Measurements from ENCODE around the gene PPARA.

DNA sequence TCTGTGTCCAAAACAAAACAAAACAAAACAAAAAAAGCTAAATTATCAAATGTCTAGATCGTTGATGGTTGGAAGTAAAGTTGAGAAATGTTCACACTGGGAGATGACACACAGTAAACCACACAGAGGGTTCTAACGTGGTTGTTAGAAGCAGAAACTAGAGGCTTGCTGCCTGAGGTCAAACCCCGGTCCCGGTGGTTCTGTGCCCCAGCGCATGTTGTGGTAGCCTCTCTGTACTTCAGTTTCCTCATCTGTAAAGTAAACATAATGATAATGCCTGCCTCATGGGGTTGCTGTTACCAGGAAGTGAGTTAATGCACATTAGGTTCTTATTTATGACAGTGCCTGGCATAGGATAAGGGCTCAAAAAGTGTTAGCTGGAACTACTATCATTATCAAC lies 33.4 kb downstream of the PPARA start:
- TF ChIP-seq, protein P1, sequence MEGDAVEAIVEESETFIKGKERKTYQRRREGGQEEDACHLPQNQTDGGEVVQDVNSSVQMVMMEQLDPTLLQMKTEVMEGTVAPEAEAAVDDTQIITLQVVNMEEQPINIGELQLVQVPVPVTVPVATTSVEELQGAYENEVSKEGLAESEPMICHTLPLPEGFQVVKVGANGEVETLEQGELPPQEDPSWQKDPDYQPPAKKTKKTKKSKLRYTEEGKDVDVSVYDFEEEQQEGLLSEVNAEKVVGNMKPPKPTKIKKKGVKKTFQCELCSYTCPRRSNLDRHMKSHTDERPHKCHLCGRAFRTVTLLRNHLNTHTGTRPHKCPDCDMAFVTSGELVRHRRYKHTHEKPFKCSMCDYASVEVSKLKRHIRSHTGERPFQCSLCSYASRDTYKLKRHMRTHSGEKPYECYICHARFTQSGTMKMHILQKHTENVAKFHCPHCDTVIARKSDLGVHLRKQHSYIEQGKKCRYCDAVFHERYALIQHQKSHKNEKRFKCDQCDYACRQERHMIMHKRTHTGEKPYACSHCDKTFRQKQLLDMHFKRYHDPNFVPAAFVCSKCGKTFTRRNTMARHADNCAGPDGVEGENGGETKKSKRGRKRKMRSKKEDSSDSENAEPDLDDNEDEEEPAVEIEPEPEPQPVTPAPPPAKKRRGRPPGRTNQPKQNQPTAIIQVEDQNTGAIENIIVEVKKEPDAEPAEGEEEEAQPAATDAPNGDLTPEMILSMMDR (IDR thresholded peaks at IDR 0.05): no peak
- no peak for TF ChIP-seq ZFX (IDR thresholded peaks at IDR 0.05; ENCODE audit: borderline replicate concordance)
